Stimulated activated CD8-positive, alpha-beta memory T cell treated with anti-CD3 and anti-CD28 coated beads, Interleukin-4, amount 100 ng/mL, for 4 hours (primary cell): ENCODE data around the gene ITK.
A peak's percentile ranks its signal among the peaks of the same experiment; 100 is the strongest.

Experiments used
- DNase-seq, 2 donors: peaks; one replicate each; pipeline ENCODE4 v3.0.0-alpha.2; 2020; ENCODE audit warnings: low read depth in 2 of 2, low spot score in 1 of 2

ITK gene

DNA sequence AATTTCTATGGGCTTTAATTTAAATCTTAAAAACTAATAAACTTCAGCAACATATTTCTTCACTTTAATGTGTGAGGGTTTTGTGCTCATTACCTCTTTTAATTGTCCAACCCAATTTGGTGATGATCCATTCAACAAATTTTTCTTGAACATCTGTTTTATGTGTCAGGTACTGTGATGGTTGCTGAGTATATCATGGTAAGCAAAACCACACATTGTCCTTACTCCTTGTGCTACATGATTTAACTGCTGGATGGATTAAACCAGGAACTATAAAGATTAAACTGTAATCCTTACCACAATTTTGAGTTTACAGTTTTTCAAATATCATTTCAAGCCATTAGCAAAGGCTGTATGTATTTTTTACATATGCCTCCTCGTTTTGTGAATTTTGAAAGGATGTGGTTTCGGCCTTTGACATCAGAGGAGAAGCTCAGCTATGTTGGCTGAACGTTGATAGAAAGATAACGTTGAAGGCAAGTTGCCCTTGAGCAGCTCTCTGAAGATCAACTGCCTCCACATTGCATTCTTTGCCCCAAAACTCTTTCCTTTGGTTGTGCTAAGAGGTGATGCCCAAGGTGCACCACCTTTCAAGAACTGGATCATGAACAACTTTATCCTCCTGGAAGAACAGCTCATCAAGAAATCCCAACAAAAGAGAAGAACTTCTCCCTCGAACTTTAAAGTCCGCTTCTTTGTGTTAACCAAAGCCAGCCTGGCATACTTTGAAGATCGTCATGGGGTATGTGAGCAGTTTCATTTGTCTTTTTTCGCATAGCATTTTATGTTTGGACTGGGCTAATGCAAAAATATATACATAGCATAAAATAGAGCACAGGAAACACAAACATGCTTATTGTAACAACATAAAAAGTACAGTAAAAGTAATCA, at the start of gene ITK:
Gene ITK (plus strand): TSS at position 467 of the 891 bp plus-strand sequence. CDS start 138 bp downstream, at position 605.
- DNase-seq: no peak

DNA sequence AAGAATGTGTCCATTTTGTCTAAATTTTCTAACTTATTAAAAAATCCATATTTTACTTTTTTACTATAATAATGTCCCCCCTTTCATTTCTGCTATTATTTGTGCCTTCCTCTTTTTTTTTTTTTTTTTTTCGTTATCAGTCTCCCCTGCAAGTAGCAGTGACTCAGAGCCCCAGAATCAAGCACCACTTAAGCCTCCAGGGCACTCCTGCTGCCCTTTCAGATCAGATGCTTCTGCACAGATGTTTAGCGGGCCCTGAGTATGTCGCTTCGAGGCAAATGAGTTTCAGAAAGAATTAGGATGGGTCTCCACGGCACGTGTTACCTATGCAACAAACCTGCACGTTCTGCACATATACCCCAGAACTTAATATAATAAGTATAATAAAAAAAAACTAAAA, 49.7 kb upstream of the ITK start:
- no peak for DNase-seq

DNA sequence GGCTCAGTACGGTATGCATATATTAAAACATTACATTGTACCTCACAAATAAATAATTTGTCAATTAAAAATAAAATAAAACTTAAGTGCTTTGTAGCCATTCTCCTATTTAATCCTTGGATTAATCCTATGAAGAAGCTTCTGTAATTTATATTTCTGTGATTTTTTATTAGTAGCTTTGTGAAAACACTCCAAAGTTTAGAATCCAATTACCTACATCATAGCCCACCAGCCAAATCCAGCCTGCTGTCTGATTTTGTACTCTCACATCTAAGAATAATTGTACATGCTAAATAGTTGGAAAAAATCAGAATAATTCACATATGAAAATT, 48.4 kb upstream of the ITK start:
- no peak for DNase-seq

- no peak for DNase-seq
Observed at GRCh38 chr5:157137691-157138090, 42.9 kb upstream of the ITK start.

DNA sequence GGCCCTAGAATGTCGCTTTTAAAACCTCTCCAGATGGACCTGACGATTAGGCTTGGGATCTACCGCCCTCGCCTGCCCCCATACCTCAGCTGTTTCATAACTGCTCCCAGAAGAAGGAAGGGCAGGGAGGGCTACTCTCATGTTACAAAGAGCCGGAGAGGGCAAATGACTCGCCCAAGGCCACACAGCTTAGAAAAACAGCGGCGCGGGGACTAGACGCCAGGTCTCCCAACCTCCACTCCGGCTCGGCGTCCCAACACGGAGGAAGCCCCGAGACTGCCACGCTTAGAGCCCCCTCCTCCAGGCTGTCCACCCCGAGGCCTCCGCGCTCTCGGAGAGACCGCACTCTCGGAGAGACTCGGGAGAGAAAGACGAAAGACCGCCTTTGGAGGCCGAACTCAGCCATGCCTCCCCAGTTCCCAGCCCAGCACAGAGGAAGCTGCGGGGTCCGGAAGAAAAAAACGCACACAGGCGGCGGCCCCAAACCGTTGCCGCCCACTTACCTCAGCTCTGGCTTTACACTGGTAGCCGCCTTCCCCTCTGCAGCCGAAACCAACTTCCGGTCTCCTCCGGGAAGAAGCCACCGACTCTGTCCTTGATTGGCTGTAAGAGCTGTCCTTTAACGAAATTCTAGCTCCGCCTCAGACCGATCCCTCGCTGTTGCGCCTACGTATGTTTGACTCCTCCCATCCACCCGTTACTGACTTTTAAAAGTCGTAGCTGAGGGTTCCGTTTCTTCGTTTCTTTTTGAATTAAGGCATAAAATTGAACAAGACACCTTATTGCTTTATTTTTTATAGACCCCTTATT, 38.1 kb upstream of the ITK start, which contains the start of gene MED7:
Gene MED7 (minus strand): TSS at position 549 of the 810 bp plus-strand sequence. CDS start 3,434 bp downstream, outside the sequence.
- peak; percentile 78 to 84 for DNase-seq

DNA sequence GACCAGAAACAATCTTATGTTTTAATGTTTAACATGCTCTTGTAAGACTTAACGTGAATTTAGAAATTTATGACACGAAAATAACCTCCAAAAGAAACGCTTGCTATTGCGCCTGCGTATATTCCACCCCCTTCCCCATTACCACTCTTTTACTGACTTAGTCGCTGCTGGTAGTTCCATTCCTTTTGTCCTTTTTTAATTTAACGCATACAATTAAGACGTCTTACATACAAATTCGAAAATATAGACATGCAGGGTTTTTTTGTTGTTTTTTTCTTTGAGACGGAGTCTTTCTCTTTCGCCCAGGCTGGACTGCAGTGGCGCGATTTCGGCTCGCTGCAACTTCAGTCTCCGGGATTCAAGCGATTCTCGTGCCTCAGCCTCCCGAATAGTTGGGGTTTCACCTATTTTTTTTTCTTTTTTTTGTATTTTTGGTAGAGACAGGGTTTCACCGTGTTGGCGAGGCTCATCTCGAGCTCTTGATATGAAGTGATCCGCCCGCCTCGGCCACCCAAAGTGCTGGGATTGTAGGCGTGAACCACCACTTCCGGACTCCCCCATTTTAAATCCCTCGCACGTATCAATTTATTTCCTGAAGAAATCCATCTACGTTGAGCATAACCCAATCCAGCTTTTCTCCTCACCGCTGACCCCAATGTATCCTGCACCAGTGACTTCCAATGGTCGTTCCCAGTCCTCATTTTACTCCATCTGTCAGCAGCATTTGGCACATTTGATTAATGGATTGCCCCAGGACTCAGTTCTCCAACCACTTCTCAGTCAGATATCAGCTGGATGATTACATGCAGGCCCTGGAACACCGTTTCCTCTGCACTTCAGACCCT, 37.3 kb upstream of the ITK start:
- peak in 1 of 2 donors; percentile 18 for DNase-seq

- peak; percentile 56 to 81 for DNase-seq
Observed at GRCh38 chr5:157148734-157149615, 31.7 kb upstream of the ITK start.

DNA sequence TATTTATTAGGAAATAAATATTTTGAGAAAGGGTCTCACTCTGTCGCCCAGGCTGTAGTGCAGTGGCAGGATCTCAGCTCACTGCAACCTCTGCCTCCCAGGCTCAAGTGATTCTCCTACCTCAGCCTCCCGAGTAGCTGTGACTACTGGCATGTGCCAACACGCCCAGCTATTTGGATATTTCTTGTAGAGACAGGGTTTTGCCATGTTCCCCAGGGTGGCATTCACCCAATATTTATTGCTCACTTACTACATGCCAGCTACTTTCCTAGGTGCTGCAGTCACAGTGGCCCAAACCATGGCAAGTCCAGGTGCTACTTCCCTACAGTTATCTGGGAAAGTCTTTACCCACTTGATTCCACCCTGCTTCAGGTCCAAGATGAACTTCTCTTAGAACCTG, 29.6 kb upstream of the ITK start:
- DNase-seq: no peak

DNA sequence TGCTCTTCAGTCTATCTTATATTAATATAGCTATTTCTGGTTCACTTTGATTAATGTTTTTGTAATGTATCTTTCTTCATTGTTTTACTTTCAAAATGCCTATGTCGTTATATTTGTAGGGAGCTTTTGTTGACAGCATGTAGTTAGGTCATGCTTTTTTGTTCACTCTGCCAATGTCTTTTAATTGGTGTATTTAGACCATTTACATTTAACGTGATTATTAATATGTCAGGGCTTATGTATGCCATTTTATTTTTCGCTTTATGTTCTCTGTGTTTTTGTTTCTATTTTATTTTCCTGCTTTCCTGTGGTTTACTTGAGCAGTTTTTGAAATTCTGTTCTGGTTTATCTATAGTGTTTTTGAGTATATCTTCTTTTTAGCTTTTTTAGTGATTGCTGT, 25.3 kb upstream of the ITK start:
- no peak for DNase-seq

- DNase-seq: no peak
Observed at GRCh38 chr5:157157293-157157891, 23.2 kb upstream of the ITK start.

DNA sequence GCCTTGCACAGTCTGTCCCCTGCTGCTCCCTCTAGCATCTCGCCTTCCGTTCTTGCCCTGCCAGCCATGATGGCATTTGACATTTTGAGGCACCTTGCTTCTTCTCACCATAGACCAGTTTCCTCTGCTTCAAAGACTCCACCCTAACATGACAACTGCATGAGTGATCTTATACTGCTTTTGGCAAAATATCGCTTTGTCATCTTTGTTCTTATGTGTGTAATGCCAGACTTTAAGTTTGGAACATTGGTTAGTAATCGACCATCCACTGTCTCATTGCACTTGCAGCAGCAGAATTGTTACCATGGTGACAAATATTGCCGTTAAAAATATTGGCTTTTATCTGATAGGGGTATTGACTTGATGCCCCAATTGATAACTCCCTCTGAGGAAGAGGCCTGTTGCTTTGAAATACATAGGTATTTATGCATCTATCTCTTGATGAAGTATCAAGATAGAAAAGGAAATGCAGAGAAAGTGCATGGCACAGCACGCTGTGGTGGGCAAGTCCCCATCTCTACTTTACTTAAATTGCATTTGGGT, 21.4 kb upstream of the ITK start:
- DNase-seq: no peak

- DNase-seq: no peak
Observed at GRCh38 chr5:157160001-157160400, 20.6 kb upstream of the ITK start.

- DNase-seq: no peak
Observed at GRCh38 chr5:157161996-157162395, 18.6 kb upstream of the ITK start.

DNA sequence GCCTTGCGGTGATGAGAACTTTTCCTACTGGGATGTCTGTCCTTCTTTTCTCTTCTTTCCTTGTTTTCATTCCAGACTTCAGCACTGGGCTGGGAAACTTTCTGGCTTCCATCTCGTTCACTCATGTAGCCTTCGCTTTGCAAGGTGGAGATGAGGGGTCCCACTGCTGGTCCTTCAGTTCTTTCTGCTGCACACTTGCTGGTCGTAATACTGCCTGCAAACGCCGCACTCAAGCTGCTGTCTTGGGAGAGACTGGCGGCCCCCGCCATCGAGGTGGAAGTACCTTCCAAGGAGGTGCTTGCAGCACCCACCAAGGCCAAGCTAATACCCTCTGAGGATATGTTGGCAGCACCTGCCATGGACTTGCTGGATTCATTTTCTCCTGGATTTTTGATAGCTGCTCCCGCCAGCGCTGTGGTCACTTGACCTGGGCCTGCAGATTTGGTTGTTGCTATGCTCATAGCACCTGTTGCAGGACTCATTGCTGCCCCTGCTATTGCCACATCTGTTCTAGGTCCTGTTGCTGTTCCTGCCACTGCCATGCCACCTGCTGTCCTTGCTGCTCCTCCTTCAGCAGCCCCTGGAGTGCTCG, 17.6 kb upstream of the ITK start:
- no peak for DNase-seq

DNA sequence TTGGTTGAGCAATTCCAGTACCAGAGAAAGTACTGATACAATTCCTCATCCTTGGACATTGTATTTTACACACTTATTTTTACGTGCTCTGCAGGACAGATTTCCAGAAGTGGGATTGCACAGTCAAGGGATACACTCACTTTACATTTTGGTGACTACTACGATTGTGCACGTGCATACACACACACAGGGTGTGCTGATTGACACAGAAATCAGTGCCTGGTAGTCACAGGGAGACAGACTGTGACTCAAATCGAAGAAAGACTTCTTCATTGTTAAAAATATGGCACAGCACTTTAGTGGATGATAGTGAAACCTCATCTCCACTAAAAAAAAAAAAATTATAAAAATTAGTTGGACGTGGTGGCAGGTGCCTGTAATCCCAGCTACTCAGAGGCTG, 16.1 kb upstream of the ITK start:
- no peak for DNase-seq

DNA sequence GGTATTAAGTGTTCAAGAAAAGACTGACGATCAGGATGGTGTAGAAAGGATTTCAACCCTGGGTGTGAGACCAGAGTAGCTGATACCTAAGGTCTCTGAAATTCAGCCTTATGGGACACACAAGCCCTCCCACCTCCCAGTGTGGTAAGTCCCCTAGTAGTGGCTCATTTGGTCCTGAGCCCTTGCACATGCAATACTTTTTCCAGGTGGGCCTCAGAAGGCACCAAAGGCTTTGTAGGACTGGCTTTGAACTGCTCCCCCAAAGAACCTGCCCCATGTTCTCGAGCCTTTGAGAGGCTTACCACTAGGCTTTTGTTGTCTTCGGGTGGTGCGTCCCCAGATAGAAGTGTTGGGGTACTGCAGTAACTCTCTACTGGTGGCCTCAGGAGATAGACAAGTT, 15.4 kb upstream of the ITK start:
- no peak for DNase-seq

GRCh38 chr5:157165668-157166067, 15.0 kb upstream of the ITK start:
- DNase-seq: no peak

- no peak for DNase-seq
Observed at GRCh38 chr5:157166214-157167213, 14.1 kb upstream of the ITK start, which contains the start of gene GARIN3. GARIN3 (minus strand) TSS chr5:157166264; CDS start chr5:157166168, 96 bp downstream.
